GM12891 (cell line): ENCODE measurements around the gene EFHC1.

Source experiments
- PAX5 ChIP-seq: IDR thresholded peaks from 2 replicates; pipeline ENCODE4 v1.6.1; 2011; ENCODE audit warnings: low read length, moderate library complexity, mild to moderate bottlenecking; ENCODE audit not compliant: insufficient read depth, severe bottlenecking
- POLR2A ChIP-seq: IDR thresholded peaks from 2 replicates; pipeline ENCODE4 v1.6.1; 2011; ENCODE audit warnings: low read depth, low read length, control low read depth
- POLR2AphosphoS5 ChIP-seq: IDR thresholded peaks from 2 replicates; pipeline ENCODE4 v1.6.1; 2011; ENCODE audit warnings: low read depth, low read length, control low read depth
- POU2F2 ChIP-seq: IDR thresholded peaks from 2 replicates; pipeline ENCODE4 v1.6.1; 2011; ENCODE audit warnings: low read depth, mild to moderate bottlenecking, control low read depth, low read length, moderate library complexity
- SPI1 ChIP-seq: IDR thresholded peaks from 2 replicates; pipeline ENCODE4 v1.6.1; 2011; ENCODE audit warnings: low read depth, low read length, control low read depth
- TAF1 ChIP-seq: IDR thresholded peaks from 2 replicates; pipeline ENCODE4 v1.6.1; 2011; ENCODE audit warnings: low read depth, low read length, control low read depth

GRCh38 chr6:52573295-52573694 lies 153.2 kb downstream of the EFHC1 start:
- no peak for TF ChIP-seq POLR2AphosphoS5
- no peak for TF ChIP-seq POLR2A
- no peak for TF ChIP-seq TAF1
- TF ChIP-seq POU2F2, result no peak
- TF ChIP-seq PAX5, result no peak
- no peak for TF ChIP-seq SPI1
